ENCODE data around the gene IQCH.

Gene IQCH

GRCh38 chr15:67461735-67462134 is 207.1 kb downstream of the IQCH start:
- ChIA-PET CTCF (interaction anchor here (2.1 kb wide), 1 partner anchor 376 kb away, joined by 8 read pairs; no protein-coding TSS in a partner anchor), POLR2A (no interaction called here)
- H3K4me3 ChIP-seq (ENCODE audit: low read depth, low read length), result no peak overlapping the region
- no peak for DNase-seq (ENCODE audit: low read depth, low spot score)
- no peak for TF ChIP-seq CTCF (IDR thresholded peaks at IDR 0.05; ENCODE audit: insufficient read depth, low read length, missing control alignments)

GRCh38 chr15:67462875-67463274 is 208.3 kb downstream of the IQCH start:
- POLR2A ChIA-PET, result no interaction called here
- H3K4me3 ChIP-seq (ENCODE audit: low read depth, low read length), result no peak overlapping the region
- TF ChIP-seq CTCF (IDR thresholded peaks at IDR 0.05; ENCODE audit: insufficient read depth, low read length, missing control alignments), result no peak

GRCh38 chr15:67463488-67463887 is 208.9 kb downstream of the IQCH start:
- TF ChIP-seq CTCF (IDR thresholded peaks at IDR 0.05; ENCODE audit: insufficient read depth, low read length, missing control alignments), result no peak
- POLR2A ChIA-PET, result no interaction called here
- CTCF ChIA-PET, result interaction anchor here (1.0 to 1.3 kb wide), 2 partner anchors 17 to 369 kb away, joined by 3 read pairs; no protein-coding TSS in a partner anchor
- no peak for DNase-seq (ENCODE audit: low read depth, low spot score)
- no peak overlapping the region for H3K4me3 ChIP-seq (ENCODE audit: low read depth, low read length)

More at GRCh38 chr15:67462875-67463274, 208.3 kb downstream of the IQCH start:
- no peak for DNase-seq (ENCODE audit: low read depth, low spot score)
- CTCF ChIA-PET, result interaction anchor here (0.6 to 2.1 kb wide), 4 partner anchors 17 to 374 kb away, joined by 3 to 8 read pairs (median 3); no protein-coding TSS in a partner anchor

- DNase-seq (ENCODE audit: low read depth, low spot score), result no peak
- TF ChIP-seq CTCF (IDR thresholded peaks at IDR 0.05; ENCODE audit: insufficient read depth, low read length, missing control alignments), result no peak
- ChIA-PET CTCF (interaction anchor here (1.1 to 13.4 kb wide), 4 partner anchors 8 to 370 kb away, joined by 3 to 103 read pairs (median 7); no protein-coding TSS in a partner anchor), POLR2A (no interaction called here)
- no peak overlapping the region for H3K4me3 ChIP-seq (ENCODE audit: low read depth, low read length)
These were observed 210.8 kb downstream of the IQCH start for GRCh38 chr15:67465196-67465952.

GRCh38 chr15:67468416-67468815 is 213.8 kb downstream of the IQCH start:
- DNase-seq (ENCODE audit: low read depth, low spot score), result no peak
- H3K4me3 ChIP-seq (ENCODE audit: low read depth, low read length), result no peak overlapping the region
- CTCF ChIA-PET, result interaction anchor here (1.2 to 13.4 kb wide), 2 partner anchors 11 to 35 kb away, joined by 4 to 103 read pairs; no protein-coding TSS in a partner anchor
- no peak for TF ChIP-seq CTCF (IDR thresholded peaks at IDR 0.05; ENCODE audit: insufficient read depth, low read length, missing control alignments)
- POLR2A ChIA-PET, result no interaction called here

GRCh38 chr15:67469680-67470079 is 215.1 kb downstream of the IQCH start:
- ChIA-PET POLR2A (no interaction called here), CTCF (interaction anchor here (0.8 to 13.4 kb wide), 3 partner anchors 12 to 363 kb away, joined by 3 to 103 read pairs (median 3); no protein-coding TSS in a partner anchor)
- no peak for DNase-seq (ENCODE audit: low read depth, low spot score)
- no peak overlapping the region for H3K4me3 ChIP-seq (ENCODE audit: low read depth, low read length)
- no peak for TF ChIP-seq CTCF (IDR thresholded peaks at IDR 0.05; ENCODE audit: insufficient read depth, low read length, missing control alignments)
